ENCODE measurements around the gene MINDY4. TPM values are rescaled to one million over a fixed set of nuclear protein-coding genes. Genes with fewer than 3 reads are reported as not detected.

Gene MINDY4
- total and polyA plus RNA-seq, 10 of the 15 experiments (the other 5 are each of a cell fraction or from before 2014, with no cell fraction given): 0.10 to 0.90 (median 0.40) TPM

GRCh38 chr7:30899630-30900029, 128.4 kb downstream of the MINDY4 start:
- RAD21 ChIA-PET (ENCODE audit: unreplicated experiment): no interaction called here
- no peak overlapping the region for H3K27ac ChIP-seq (ENCODE audit: control insufficient read depth, insufficient read depth)
- H3K36me3 ChIP-seq (ENCODE audit: control insufficient read depth in 2 of 2, insufficient read depth in 2 of 2, low read length in 1 of 2): no peaks in the 10 kb centered on the region
- no peaks in the 10 kb centered on the region for H3K4me1 ChIP-seq (ENCODE audit: control insufficient read depth, insufficient read depth, low read length)
- H2AFZ ChIP-seq (ENCODE audit: control insufficient read depth, low read depth, low read length): no peak overlapping the region
- peaks cover 0 to 2% of the 10 kb centered on the region in 2 experiments; a peak in 2 of 4 replicates for H3K27me3 ChIP-seq (replicated peaks in 1 of 2; ENCODE audit: control insufficient read depth in 2 of 2, insufficient read depth in 2 of 2, low read length in 1 of 2)
- POLR2A ChIA-PET: no interaction called here
- DNase-seq (ENCODE audit: low read depth, low spot score) (no peak), FAIRE-seq (no peak), ATAC-seq (no peak)
- H3K79me2 ChIP-seq (ENCODE audit: control insufficient read depth, insufficient read depth, low read length): no peaks in the 10 kb centered on the region
- H4K20me1 ChIP-seq (ENCODE audit: control insufficient read depth, insufficient read depth): no peaks in the 10 kb centered on the region
- SMC1A ChIA-PET (ENCODE audit: uncharacterized antibody, unreplicated experiment): no interaction called here
- CTCF ChIA-PET: no interaction called here
- no peak overlapping the region for H3K4me3 ChIP-seq
- intact Hi-C loops (cut with micrococcal nuclease; ENCODE audit: unreplicated experiment): no loop called here
- BruUV-seq (replicated peaks): no TSS peak
- H3K9me3 ChIP-seq (replicated peaks; ENCODE audit: control insufficient read depth, insufficient read depth, low read length): no peaks in the 10 kb centered on the region
- no peak overlapping the region for H3K9ac ChIP-seq (ENCODE audit: control insufficient read depth, insufficient read depth, low read length)
- H3K4me2 ChIP-seq (ENCODE audit: control insufficient read depth, insufficient read depth): no peak overlapping the region
- 0% methylated on average over 6 of the region's 6 CpGs for WGBS (ENCODE audit: insufficient coverage, insufficient replicate concordance, low lambda C conversion rate, missing lambda C conversion rate)
- in situ Hi-C loops (cut with MboI): no loop called here
- no peak for TF ChIP-seq KAT2A (conservative IDR thresholded peaks at IDR 0.05; ENCODE audit: control insufficient read depth, low read depth, low read length)
- TF ChIP-seq ZNF384 (IDR thresholded peaks at IDR 0.05; ENCODE audit: borderline replicate concordance, low read depth, low read length): no peak
- TF ChIP-seq BCL11A (IDR thresholded peaks at IDR 0.05; ENCODE audit: low read depth, low read length): no peak
- no peak for TF ChIP-seq POLR2A (IDR thresholded peaks at IDR 0.05; ENCODE audit: low read depth, low read length)
- no peak for TF ChIP-seq ZBED1 (IDR thresholded peaks at IDR 0.05; ENCODE audit: borderline replicate concordance)
- TF ChIP-seq IRF3 (IDR thresholded peaks at IDR 0.05): no peak
- no peak for TF ChIP-seq POLR2AphosphoS5 (IDR thresholded peaks at IDR 0.05; ENCODE audit: low read length)
- TF ChIP-seq SIX5 (IDR thresholded peaks at IDR 0.05; ENCODE audit: low read depth, low read length, severe bottlenecking): no peak
- TF ChIP-seq ZNF687 (IDR thresholded peaks at IDR 0.05): no peak
- TF ChIP-seq NFIC (IDR thresholded peaks at IDR 0.05; ENCODE audit: low read depth, low read length): no peak
- TF ChIP-seq ZBTB40 (IDR thresholded peaks at IDR 0.05; ENCODE audit: borderline replicate concordance): no peak
- TF ChIP-seq IRF5 (IDR thresholded peaks at IDR 0.05; ENCODE audit: borderline replicate concordance): no peak
- no peak for TF ChIP-seq SMAD1 (IDR thresholded peaks at IDR 0.05; ENCODE audit: low read depth, partially characterized antibody)
